ENCODE measurements around the gene CADPS2.
"Not testable (repeated sequence)": the region's sequence is repeated elsewhere in the genome, so short reads cannot be mapped to it uniquely, and the experiment has no call there.

CADPS2 gene

DNA sequence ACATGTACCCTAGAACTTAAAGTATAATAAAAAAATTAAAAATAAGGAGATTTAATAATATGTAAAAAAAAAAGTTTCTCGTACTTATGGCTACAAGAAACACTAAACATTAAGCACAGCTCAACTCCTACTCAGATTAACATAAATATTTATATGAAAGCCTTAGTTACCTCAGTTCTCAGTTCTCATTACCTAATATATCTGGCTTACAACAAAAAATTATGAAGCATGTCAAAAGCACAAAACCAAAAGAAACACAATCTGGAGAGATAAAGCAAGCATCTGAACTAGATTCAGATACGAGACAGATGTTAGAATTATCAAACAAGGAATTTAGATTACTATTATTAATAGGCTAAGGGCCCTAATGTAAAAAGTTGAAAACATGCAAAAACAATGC is 227.4 kb downstream of the CADPS2 start:
- no peak for DNase-seq

DNA sequence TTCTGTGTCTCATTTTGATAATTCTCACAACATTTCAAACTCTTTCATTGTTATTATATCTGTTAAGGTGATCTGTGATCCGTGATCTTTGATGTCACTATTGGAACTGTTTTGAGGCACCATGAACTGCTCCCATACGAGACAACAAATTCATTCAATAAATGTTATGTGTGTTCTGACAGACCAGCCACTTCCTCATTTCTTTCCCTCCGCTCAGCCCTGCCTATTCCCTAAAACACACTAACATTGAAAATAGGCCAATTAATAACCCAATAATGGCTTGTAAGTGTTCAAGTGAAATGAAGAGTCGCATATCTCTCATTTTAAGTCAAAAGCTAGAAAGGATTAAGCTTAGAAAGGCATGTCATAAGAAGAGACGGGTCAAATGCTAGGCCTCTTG is 232.6 kb downstream of the CADPS2 start:
- DNase-seq, result no peak

DNA sequence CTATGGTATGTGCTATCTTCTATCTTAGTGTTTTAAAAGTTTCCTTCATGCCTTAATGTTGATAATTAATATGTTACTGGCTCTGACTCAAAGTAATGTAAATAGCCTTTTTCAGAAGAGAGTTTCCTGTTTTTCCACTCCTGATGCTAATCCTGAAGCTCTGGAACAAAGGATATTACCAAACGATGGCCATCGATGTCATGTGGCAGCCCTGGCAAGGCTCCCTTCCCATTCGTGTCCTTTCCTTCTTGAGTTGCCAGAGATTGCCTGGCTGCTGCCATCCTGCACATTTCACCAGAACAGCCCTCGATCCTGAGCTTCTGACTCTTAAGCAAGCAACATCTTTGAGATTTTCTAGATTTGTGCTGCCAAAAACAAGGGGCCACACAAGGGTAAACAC is 233.4 kb downstream of the CADPS2 start:
- no peak for DNase-seq

DNA sequence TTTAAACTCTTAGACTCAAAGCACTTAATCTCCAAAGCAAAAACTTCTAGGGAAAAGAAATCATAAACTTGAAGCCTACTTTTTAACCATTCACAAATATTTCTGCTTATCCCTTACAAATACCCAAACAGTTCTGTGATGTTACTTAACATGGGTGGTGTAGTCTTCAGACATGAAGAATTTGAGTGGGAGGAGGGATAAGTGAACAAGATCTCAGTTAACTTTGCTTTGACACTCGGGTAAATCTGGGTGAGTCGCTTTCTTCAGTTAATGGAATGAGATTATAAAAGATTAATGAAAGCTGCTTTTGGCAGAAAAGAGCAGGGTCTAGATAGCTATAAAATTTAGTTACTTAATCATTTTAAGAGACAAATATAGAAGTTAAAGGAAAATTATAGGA is 234.8 kb downstream of the CADPS2 start:
- no peak for DNase-seq

DNA sequence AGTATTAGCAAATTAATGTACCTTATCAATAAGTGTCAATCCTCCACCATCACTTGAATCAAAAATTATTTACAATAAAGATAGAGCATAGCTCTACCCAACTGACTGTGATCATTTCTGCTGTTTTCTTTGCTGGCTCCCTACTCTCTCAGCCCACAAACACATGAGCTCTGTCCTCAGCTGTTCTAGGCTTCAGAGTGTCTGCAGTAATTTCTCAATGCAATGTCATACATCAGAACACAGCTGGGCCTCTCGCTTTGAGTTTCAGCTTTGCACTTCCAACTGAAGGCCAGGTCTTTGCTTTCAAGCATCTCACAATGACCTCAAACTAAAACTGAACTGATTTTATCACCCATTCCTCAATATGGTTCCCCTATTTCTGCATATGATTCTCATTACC is 243.0 kb downstream of the CADPS2 start:
- no peak for DNase-seq

DNA sequence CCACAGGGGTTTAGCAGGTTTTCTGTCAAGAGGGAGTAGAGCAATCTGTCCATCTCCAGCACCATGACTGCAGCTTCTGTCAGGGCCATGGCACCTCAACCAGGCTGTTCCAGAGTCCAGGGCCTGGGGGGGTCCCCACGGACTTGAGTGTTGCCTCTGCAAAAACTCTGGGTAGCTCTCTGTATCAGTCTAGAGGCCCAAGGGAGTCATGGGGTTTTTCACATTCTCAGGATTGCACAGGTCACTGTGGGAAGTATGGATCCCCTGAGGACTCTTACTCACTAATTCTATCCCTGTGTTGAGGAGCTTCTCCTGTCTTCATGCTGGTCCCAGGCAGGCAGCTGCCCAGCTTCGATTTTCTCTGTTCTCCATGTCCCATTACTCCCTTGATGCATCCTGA is 247.8 kb downstream of the CADPS2 start:
- DNase-seq, result no peak

DNA sequence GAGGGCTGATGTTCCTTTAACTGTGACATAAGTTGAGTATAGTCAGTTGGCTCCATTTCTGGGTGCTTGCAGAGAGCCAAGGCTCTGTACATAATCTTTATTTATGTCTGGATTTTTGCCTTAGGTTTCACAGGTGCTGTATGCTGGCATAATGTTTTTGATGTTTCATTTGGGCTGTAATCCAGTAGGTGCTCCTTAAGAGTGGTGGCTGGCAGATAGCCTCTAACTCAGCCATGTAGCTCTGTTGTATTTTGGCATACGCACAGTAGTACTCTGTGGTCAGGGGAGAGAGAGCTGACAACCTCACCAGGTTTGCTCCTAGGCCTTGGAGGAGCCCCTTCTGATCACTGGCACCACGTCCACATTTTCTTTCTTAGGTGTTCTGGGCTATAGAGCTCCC is 248.5 kb downstream of the CADPS2 start:
- no peak for DNase-seq

DNA sequence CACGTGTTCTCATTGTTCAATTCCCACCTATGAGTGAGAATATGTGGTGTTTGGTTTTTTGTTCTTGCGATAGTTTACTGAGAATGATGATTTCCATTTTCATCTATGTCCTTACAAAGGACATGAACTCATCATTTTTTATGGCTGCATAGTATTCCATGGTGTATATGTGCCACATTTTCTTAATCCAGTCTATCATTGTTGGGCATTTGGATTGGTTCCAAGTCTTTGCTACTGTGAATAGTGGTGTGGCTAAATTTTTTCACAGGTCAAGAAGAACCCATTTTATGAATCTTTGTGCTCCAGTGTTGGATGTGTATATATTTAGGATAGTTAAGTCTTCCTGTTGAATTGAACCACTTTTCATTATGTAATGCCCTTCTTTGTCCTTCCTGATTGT is 250.8 kb downstream of the CADPS2 start:
- DNase-seq, result not testable (repeated sequence)

DNA sequence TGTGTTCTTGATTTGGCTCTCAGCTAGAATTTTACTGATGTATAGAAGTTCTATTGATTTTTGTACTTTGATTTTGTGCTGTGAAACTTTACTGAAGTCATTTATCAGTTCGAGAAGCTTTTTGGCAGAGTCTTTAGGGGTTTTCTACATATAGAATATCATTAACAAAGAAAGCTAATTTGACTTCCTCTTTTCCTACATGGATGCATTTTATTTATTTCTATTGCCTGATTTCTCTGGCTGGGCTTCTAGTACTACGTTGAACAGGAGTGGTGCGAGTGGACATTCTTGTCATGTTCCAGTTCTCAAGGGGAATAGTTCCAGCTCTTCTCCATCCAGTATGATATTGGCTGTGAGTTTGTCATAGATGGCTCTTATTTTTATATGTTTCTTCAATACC is 252.8 kb downstream of the CADPS2 start:
- no peak for DNase-seq

DNA sequence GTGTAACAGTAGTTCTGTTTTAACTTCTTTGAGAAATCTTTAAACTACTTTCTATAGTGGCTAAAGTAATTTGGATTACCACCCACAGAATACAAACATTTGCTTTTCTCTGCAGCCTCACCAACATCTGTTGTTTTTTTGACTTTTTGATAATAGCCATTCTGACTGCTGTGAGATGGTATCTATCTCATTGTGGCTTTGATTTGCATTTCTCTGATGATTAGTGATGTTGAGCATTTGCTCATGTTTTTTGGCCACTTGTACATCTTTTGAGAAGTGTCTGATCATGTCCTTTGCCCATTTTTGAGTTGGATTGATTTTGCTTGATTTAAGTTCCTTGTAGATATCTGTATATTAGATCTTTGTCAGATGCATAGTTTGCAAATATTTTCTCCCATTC is 254.0 kb downstream of the CADPS2 start:
- no peak for DNase-seq

DNA sequence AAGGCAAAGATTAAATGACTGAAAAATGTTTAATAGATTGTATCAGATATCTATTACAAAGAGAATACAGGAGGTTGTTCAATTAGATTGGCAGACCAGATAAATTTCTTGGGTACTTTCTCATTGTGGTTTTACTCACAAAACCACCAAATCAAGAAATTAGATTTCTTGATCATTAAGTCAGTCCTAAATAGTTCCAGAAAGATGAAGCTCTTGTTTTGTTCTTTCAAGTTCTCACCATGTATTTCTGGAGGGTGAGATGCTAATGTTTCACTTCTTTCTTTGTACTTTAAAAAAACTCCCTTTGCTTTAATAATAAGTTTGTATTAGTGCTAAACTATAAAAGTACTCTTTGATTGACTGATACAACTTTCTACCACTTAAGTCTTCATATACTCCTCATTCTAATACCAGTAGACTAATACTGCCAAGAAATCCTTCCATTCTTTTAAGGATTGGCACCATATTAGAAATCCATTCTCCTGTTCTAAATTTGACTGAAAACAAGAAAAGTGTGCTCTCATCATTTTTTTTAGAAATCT is 256.8 kb downstream of the CADPS2 start:
- no peak for DNase-seq

DNA sequence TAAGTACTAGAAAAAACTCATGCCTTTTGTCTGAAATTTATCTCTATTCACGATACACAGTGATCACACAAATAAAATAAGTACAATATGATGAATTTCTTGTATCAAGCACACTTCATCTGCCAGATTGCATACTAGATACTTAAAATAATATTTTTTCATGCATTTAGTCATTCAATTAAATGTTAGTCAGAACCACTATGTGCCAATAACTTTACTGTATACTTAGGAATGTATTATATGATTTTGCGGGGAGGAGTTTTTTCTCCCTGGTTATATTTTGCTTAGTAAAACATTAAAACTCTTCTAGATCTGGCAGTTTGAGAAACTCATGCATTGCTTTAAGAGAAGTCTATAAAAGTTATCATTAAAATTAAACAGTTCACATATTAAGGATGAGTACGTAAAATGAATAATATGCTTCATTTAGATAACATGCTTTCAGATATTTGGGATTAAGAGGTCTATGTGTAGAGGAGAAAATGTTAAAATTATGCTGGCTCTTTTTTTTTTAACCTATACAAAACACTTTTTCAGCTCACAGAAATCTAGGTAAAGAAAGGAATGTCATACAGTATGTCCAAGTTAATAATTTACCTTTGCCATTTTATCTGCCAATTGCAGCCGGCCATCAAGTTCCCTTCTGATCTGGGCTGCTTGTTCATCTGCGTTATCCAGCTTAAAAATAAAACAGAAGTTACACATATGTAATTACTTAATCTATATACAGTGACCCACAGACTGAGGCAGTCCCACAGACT is 257.4 kb downstream of the CADPS2 start:
- DNase-seq, result no peak

DNA sequence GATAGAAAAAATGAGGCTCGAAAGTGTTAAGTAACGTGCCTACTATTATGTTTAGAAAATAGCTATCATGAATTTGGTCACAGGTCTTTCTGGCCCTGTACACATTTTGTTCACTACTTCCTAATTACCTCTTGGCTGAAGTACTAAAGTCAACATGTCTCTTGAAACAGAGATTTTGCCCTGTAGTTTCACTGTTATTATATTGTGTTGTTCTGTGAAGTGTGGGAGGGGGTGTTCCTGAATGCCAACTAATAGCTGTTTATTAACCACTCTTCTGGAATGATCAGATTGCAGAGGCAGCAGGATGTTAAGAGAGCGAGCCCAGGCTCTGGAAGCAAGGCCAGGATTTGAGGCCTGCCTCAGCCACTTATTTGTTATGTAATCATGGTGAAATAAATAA is 259.5 kb downstream of the CADPS2 start:
- DNase-seq, result peak; percentile 95

DNA sequence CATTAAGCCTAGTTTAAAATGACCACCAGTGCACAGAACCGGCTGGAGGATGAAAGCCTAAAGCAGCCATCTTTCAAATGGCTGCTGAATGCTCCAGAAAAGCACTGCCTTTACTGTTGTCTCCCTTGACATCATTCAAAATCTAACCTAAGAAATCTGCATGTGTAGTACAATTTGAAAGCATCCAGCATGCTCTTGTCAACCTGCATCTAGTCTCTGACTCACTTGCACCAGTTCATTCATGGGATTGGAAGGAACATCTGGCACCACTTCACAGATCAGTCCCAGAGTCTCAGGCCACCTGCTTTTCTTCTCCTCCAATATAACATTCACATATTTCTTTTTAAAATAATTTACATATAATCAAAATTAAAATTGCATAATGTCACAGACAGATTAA is 263.6 kb downstream of the CADPS2 start:
- DNase-seq, result no peak

DNA sequence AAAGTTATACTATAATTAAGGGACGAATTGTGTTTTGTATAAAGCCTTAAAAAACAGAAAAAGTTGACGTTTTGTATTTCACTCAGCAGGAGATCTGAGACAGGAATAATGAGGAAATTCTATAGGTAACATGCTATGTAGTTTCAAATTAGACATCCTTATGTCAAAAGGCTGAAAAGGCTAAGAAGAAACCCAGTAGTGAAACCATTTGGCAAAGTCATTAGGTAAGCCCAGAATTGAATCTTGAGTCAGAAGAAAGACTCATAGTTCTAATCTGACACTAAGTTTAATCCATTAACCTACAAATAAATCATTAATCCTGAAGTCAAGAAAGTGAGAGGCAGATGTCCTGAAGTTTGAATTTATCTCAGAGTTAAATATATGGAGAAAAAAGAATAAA is 266.6 kb downstream of the CADPS2 start:
- no peak for DNase-seq

DNA sequence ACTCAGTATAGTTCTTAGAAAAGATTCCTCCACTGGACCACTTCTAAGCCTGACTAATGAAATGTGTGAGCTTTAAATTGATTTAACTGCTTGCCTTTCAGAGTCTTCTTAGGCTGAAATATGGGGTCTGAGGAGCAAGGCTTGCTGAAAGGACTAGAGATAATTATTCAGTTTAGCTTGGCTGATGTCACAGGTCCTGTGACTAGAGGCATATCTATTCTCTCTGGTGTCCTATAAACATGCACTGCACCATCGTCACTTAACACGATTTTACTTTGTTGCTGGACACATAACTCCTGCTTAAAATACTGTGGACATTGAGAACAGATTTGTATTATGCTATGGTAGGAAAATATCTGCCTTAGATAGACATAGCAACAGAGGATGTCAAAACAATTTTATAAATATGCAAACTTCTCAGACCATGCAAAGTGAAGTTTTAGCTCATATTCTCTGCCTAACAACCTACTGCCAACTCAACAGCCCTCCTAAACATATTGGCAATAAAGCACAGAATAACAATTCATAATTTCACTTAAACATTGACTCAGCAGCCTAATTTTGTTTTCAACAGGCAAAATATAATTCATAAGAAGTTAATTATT is 267.6 kb downstream of the CADPS2 start:
- no peak for DNase-seq

DNA sequence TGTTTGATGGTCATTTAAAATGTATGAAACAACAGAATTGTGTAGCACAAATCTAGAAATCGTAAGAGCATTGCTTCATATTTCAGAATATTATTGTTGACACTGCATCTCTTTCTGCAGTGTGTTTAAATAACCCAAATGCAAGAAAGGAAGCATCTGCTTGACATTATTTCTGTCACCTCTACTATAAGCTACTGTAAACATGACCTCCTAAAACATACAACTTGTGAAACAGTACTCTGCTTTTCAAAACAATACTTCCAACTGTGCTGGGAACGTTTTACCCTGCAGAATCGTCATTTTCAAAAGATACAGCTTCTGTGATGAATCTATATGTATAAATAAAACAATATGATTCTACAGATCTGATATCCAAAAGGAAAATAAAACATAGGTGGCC is 269.3 kb downstream of the CADPS2 start:
- DNase-seq, result no peak

DNA sequence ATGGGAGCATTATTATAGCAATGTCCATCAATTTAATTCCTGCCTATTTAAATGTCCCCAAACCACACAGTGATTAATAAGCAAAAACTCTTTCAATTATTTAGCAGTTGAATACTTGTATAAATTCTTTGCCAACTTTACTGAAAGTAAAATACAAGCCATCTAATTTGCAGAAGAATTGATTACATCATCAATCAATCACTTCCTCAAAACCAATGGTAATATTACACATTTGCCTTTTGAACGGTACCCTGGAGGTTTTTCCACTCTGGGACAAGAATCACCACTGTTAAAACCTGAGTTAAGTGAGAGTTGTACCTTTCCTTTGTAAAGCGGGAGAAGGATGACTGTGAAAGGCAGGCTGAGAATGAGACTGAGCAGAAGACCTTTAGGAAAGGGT is 280.3 kb downstream of the CADPS2 start:
- no peak for DNase-seq

DNA sequence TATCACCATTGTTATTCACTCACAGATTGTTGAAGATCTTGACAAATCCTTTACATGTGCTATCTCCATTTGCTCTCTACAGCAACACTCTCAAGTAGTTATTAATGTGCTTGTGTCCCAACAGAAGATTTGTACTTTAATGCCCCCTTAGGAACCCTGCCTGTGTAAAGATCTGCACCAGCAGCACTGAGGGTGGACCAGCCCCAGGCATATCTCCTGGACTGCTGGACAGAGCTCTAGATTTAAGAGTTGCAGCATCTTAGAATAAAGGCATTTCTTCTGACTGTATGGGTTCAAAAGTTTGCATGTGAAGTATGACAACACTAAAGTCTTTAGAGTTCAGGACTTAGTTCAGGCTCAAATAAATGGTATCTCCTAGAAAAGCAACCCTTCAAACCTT is 282.0 kb downstream of the CADPS2 start:
- DNase-seq, result no peak

DNA sequence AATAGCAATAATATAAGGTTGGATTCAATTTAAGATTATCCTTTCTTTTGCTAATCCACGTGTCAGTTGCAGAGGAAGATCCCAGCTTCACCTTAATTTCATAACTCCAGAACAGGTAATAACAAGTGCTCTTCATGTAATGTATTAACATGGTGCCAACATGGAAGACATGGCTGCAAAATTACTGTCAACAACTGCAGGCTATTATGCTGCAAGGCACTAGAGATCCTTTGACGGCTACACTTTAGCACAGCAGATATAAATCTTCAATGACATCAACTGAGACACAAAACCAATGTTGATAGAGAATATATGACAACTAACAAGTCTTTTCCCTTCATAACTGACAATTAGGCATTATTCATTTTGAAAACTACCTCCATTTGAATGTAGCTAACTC is 283.5 kb downstream of the CADPS2 start:
- no peak for DNase-seq

DNA sequence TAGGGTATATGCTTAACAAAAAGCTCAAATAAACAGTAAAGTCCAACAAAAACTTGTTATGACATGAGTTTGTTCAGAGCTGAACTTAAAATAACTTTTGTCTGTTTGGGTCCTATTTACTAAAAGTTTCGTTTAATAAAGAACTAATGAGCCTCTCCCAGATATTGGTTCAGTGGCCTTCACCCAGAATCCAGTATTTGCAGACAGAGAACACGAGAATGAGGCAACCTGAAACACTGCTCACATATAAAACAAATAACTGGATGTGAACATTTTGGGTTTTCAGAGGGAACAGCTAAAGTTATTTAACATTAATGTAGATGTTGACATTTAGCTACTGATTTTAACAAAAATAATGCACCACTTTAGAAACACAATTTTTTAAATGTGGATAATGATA is 285.6 kb downstream of the CADPS2 start:
- no peak for DNase-seq

DNA sequence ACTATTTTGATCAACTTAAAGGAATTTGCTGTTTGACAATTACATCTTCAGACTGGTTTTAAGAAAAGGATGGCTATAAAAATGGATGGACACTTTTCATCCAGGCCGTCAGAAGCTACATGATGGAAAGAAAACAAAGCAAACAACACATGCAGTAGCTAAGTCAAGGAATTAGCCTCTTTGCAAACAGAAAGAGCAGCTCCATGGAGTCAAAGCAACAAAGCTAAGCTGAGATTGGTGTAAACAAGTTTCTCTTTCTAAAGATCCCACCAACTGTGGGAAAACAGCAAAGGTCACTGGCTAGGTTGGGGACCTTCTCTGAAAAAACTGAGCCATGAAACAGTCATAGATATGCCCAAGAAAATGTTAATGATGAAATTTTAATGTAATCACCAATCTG is 286.2 kb downstream of the CADPS2 start:
- DNase-seq, result no peak

DNA sequence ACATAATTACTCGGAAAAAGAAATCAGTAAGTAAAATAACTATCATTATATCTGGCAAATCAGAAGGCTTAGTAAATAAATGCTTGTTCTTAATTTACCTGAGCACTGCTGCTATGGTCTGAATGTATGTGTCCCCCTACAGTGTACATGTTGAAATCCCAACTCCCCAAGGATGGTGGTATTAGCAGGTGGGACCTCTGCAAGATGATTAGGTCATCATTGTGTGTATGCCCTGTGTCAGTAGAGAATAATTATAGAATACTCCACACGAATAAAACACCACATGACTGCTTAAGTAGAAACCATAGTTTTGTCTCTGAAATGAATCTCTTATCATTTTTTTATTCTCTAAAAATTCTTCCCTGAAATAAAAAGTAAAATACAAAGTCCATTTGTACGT is 289.0 kb downstream of the CADPS2 start:
- DNase-seq, result peak; percentile 72

DNA sequence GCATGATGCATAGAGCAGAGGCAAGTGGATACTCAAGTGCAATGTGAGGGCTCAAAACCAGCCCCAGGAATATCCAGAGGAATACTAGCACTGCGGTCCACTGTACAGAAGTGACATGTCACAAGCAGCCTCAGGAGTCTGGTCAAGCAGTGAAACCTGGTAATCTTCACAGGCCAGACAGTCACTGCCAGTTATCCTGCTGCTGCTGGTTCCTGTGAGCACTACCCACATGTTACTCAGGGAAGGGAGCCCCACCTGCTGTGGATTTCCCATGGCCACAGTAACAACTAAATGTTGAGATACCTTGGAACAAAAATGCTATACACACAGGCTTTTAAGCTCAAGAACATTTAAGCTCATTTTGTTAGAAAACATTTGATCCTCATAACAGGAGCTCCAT is 290.4 kb downstream of the CADPS2 start:
- no peak for DNase-seq

DNA sequence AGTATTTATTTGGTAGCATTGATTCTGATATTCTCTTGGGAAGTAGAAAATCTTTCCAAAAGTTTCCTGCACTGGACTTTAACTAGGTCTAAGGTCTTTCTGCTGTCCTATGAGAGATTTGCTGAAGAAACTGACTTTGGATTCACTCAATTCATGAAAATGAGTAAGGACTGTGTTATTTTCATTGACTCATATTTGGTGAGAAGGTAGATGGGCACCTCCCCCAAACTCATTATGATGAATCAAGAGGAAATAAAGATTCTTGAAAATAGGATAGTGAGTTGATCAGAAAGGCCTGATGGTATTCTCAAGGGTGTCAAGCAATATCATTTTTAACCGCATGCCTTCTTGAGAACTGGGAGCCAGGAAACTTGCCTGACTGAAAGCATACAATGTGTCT is 297.6 kb downstream of the CADPS2 start:
- DNase-seq, result no peak

Measured in NCI-H748 treated with DMSO at 0.1 percent for 48 hours (cell line).